Caco-2 (cell line): ENCODE data around the gene TMEM174. TPM values are rescaled to one million over a fixed set of nuclear protein-coding genes. Genes with fewer than 3 reads are reported as not detected.
"Not testable (repeated sequence)": the region's sequence is repeated elsewhere in the genome, so short reads cannot be mapped to it uniquely, and the experiment has no call there.

Experiments used
- BruUV-seq: library from RNA; stranded (reverse); fragments of 400-500 nt; replicated peaks from 2 replicates; lab custom pipeline; 2021; lab: Mats Ljungman, UMichigan
- CTCF ChIA-PET: fragments of 300-600 bp; sonication (Branson Sonifier 250); formaldehyde crosslinking; loops from one replicate; lab custom pipeline; 2022; ENCODE audit warnings: antibody characterized with exemption; lab: Charles Lee
- POLR2A ChIA-PET: fragments of 300-600 bp; sonication (Branson Sonifier 250); formaldehyde crosslinking; loops from one replicate; lab custom pipeline; 2022; ENCODE audit warnings: antibody characterized with exemption; lab: Charles Lee
- DNase-seq, 2 experiments: peaks; one replicate each; pipeline versions ENCODE4 v3.0.0 to v3.0.0-alpha.2; 2020 to 2022
- H3K27me3 ChIP-seq: replicated peaks from 2 replicates; pipeline ENCODE4 v1.6.0; 2011; ENCODE audit warnings: low read length; ENCODE audit not compliant: control insufficient read depth, insufficient read depth
- H3K36me3 ChIP-seq: 2 replicates; pipeline ENCODE4 v1.5.1; 2011; ENCODE audit warnings: low read length; ENCODE audit not compliant: control insufficient read depth, insufficient read depth
- H3K4me1 ChIP-seq: fragments of 250-450 bp; sonication (Bioruptor Pico); 2 replicates; pipeline ENCODE4 v1.5.1; 2020; ENCODE audit warnings: mild to moderate bottlenecking
- H3K4me3 ChIP-seq: 2 replicates; pipeline ENCODE4 v1.5.1; 2011; ENCODE audit warnings: low read depth, mild to moderate bottlenecking, control low read depth, low read length
- H3K9me3 ChIP-seq: fragments of 250-450 bp; sonication (Bioruptor Pico); 2 replicates; pipeline ENCODE4 v1.5.1; 2020; ENCODE audit warnings: mild to moderate bottlenecking, moderate library complexity
- H3K27ac Mint-ChIP-seq: one replicate; pipeline ENCODE4 v1.8.0; 2022; ENCODE audit warnings: mixed read lengths; ENCODE audit not compliant: unreplicated experiment
- H3K27me3 Mint-ChIP-seq: one replicate; pipeline ENCODE4 v1.8.0; 2022; ENCODE audit warnings: mixed read lengths; ENCODE audit not compliant: insufficient read depth, unreplicated experiment
- H3K36me3 Mint-ChIP-seq: one replicate; pipeline ENCODE4 v1.8.0; 2022; ENCODE audit warnings: mild to moderate bottlenecking, mixed read lengths; ENCODE audit not compliant: insufficient read depth, unreplicated experiment
- H3K4me1 Mint-ChIP-seq: one replicate; pipeline ENCODE4 v1.8.0; 2022; ENCODE audit warnings: low read depth, mixed read lengths; ENCODE audit not compliant: unreplicated experiment
- H3K4me3 Mint-ChIP-seq: one replicate; pipeline ENCODE4 v1.8.0; 2022; ENCODE audit warnings: mild to moderate bottlenecking, moderate library complexity, mixed read lengths; ENCODE audit not compliant: unreplicated experiment
- H3K9me3 Mint-ChIP-seq: one replicate; pipeline ENCODE4 v1.8.0; 2022; ENCODE audit warnings: mixed read lengths; ENCODE audit not compliant: unreplicated experiment
- CTCF ChIP-seq, 2 experiments: fragments of 200-600 bp in 1 of 2; IDR thresholded peaks; 1 replicate in 1 of 2; 2 replicates in 1 of 2; pipeline versions ENCODE4 v1.5.1 to v1.8.0; 2011 to 2022; ENCODE audit warnings: antibody characterized with exemption in 1 of 2, control low read depth in 1 of 2, inconsistent platforms in 1 of 2, low read depth in 1 of 2, low read length in 1 of 2, mild to moderate bottlenecking in 1 of 2, moderate library complexity in 1 of 2; ENCODE audit not compliant: insufficient read depth in 1 of 2, severe bottlenecking in 1 of 2, unreplicated experiment in 1 of 2
- intact Hi-C: fragments of 100-400 bp; cut with micrococcal nuclease; formaldehyde crosslinking; loops from one replicate; pipeline ENCODE4 v1.10.0; 2022; ENCODE audit not compliant: unreplicated experiment
- total RNA-seq: library from RNA; stranded (reverse); gene quantifications from 2 replicates; pipeline ENCODE4 v1.2.3, GENCODE V29; 2022

The TMEM174 gene
- total RNA-seq, 1 experiment from 2014 or later = not detected

GRCh38 chr5:73215531-73215890 is 42.5 kb downstream of the TMEM174 start:
- no peak for DNase-seq
- Mint-ChIP-seq H3K27ac (no peak overlapping the region), H3K9me3 (no peaks in the 10 kb centered on the region), H3K27me3 (peaks cover 3% of the 10 kb centered on the region), H3K4me1 (peaks cover 6% of the 10 kb centered on the region), H3K4me3 (peak overlapping the region; percentile 79), H3K36me3 (peaks cover 4% of the 10 kb centered on the region)
- no peaks in the 10 kb centered on the region for H3K9me3 ChIP-seq
- POLR2A ChIA-PET = interaction anchor here (1.0 to 2.1 kb wide), 2 partner anchors 79 to 236 kb away, joined by 3 to 4 read pairs; no protein-coding TSS in a partner anchor
- intact Hi-C loops = loop anchor here (5.0 kb wide), 1 partner anchor 133 kb away; no protein-coding TSS in a partner anchor
- H3K4me3 ChIP-seq = peak overlapping the region; percentile 41
- CTCF ChIA-PET = interaction anchor here (0.9 to 2.8 kb wide), 15 partner anchors 10 to 260 kb away, joined by 3 to 51 read pairs (median 6); partner anchors contain the start of genes FCHO2 and FOXD1
- no peaks in the 10 kb centered on the region; the same call in 1 of the 2 replicates for H3K27me3 ChIP-seq
- H3K36me3 ChIP-seq = no peaks in the 10 kb centered on the region
- BruUV-seq = no TSS peak
- no peaks in the 10 kb centered on the region for H3K4me1 ChIP-seq
- TF ChIP-seq CTCF (IDR thresholded peaks at IDR 0.05; ENCODE audit: insufficient read depth in 1 of 2, low read depth in 1 of 2, low read length in 1 of 2, severe bottlenecking in 1 of 2, unreplicated experiment in 1 of 2) = no peak

GRCh38 chr5:73215891-73216610 is 43.1 kb downstream of the TMEM174 start:
- Histone ChIP-seq H3K4me3 (peak overlapping the region; percentile 41), H3K36me3 (no peaks in the 10 kb centered on the region), H3K27me3 (no peaks in the 10 kb centered on the region; the same call in 1 of the 2 replicates), H3K9me3 (no peaks in the 10 kb centered on the region), H3K4me1 (no peaks in the 10 kb centered on the region)
- peak; percentile 85 to 86 for TF ChIP-seq CTCF (IDR thresholded peaks at IDR 0.05; ENCODE audit: insufficient read depth in 1 of 2, low read depth in 1 of 2, low read length in 1 of 2, severe bottlenecking in 1 of 2, unreplicated experiment in 1 of 2)
- intact Hi-C loops = loop anchor here (1.0 to 5.0 kb wide), 3 partner anchors 79 to 235 kb away; no protein-coding TSS in a partner anchor
- Mint-ChIP-seq H3K27me3 (peaks cover 3% of the 10 kb centered on the region), H3K4me1 (peaks cover 6% of the 10 kb centered on the region), H3K4me3 (peak overlapping the region; percentile 79), H3K27ac (peak overlapping the region; percentile 55), H3K36me3 (peaks cover 4% of the 10 kb centered on the region), H3K9me3 (no peaks in the 10 kb centered on the region)
- ChIA-PET CTCF (interaction anchor here (0.6 to 2.8 kb wide), 38 partner anchors 10 to 724 kb away, joined by 3 to 51 read pairs (median 5); partner anchors contain the start of genes FCHO2, FOXD1 and TMEM171), POLR2A (interaction anchor here (0.7 to 2.1 kb wide), 3 partner anchors 69 to 235 kb away, joined by 3 to 4 read pairs (median 4); no protein-coding TSS in a partner anchor)
- BruUV-seq = no TSS peak
- DNase-seq = peak; percentile 80 to 87

GRCh38 chr5:73218552-73219171 is 45.7 kb downstream of the TMEM174 start:
- ChIA-PET POLR2A (interaction anchor here (0.7 kb wide), 1 partner anchor 73 kb away, joined by 3 read pairs; no protein-coding TSS in a partner anchor), CTCF (interaction anchor here (0.7 to 1.5 kb wide), 8 partner anchors 11 to 233 kb away, joined by 3 to 8 read pairs (median 4); no protein-coding TSS in a partner anchor)
- TF ChIP-seq CTCF (IDR thresholded peaks at IDR 0.05; ENCODE audit: insufficient read depth in 1 of 2, low read depth in 1 of 2, low read length in 1 of 2, severe bottlenecking in 1 of 2, unreplicated experiment in 1 of 2) = peak; percentile 50 to 61
- Histone ChIP-seq H3K4me1 (no peaks in the 10 kb centered on the region), H3K9me3 (no peaks in the 10 kb centered on the region), H3K4me3 (no peak overlapping the region), H3K27me3 (no peaks in the 10 kb centered on the region; the same call in 1 of the 2 replicates), H3K36me3 (no peaks in the 10 kb centered on the region)
- peak in 1 of 2 experiments; percentile 38 for DNase-seq
- H3K4me3 Mint-ChIP-seq = no peak overlapping the region
- intact Hi-C loops = loop anchor here (1.0 to 5.0 kb wide), 3 partner anchors 136 to 298 kb away; no protein-coding TSS in a partner anchor
- peaks cover 6% of the 10 kb centered on the region for H3K4me1 Mint-ChIP-seq
- peaks cover 4% of the 10 kb centered on the region for H3K27me3 Mint-ChIP-seq
- no peak overlapping the region for H3K27ac Mint-ChIP-seq
- BruUV-seq = no TSS peak
- no peaks in the 10 kb centered on the region for H3K9me3 Mint-ChIP-seq
- no peaks in the 10 kb centered on the region for H3K36me3 Mint-ChIP-seq

GRCh38 chr5:73219336-73219735 is 46.3 kb downstream of the TMEM174 start:
- H3K9me3 ChIP-seq, DNase-seq, H3K4me1 ChIP-seq, H3K27ac Mint-ChIP-seq, POLR2A ChIA-PET, H3K4me3 ChIP-seq, H3K27me3 Mint-ChIP-seq, H3K36me3 ChIP-seq, BruUV-seq, H3K27me3 ChIP-seq, CTCF ChIA-PET, H3K4me3 Mint-ChIP-seq, H3K36me3 Mint-ChIP-seq, H3K9me3 Mint-ChIP-seq, H3K4me1 Mint-ChIP-seq: not testable (repeated sequence)
- intact Hi-C loops = loop anchor here (5.0 kb wide), 1 partner anchor 137 kb away; no protein-coding TSS in a partner anchor
